Activated T-helper 1 cell treated with anti-CD3 and anti-CD28 coated beads, Interleukin-12 subunit alpha, Interleukin-12 subunit beta, Interleukin-2, Interleukin-4 antibody, amounts not matched to agents 30 ng/mL and 10 ng/mL and 1 ng/mL, durations not matched to agents 14 hours and 24 hours and 36 hours (primary cell): Measurements from ENCODE around the gene PGM1. TPM values are rescaled to one million over a fixed set of nuclear protein-coding genes. Genes with fewer than 3 reads are reported as not detected.

Experiments
- DNase-seq: peaks from one replicate; pipeline ENCODE4 v3.0.0; 2021; ENCODE audit warnings: low spot score
- H3K27ac Mint-ChIP-seq: one replicate; pipeline ENCODE4 v1.8.0; 2021; ENCODE audit warnings: mild to moderate bottlenecking, mixed read lengths
- H3K27me3 Mint-ChIP-seq: one replicate; pipeline ENCODE4 v1.8.0; 2022; ENCODE audit warnings: mild to moderate bottlenecking, moderate library complexity, mixed read lengths; ENCODE audit not compliant: insufficient read depth
- H3K36me3 Mint-ChIP-seq: one replicate; pipeline ENCODE4 v1.8.0; 2021; ENCODE audit warnings: low read depth, mixed read lengths
- H3K4me1 Mint-ChIP-seq: one replicate; pipeline ENCODE4 v1.8.0; 2021; ENCODE audit warnings: low read depth, mixed read lengths
- H3K4me3 Mint-ChIP-seq: one replicate; pipeline ENCODE4 v1.8.0; 2021; ENCODE audit warnings: mild to moderate bottlenecking, moderate library complexity, mixed read lengths
- H3K9me3 Mint-ChIP-seq: one replicate; pipeline ENCODE4 v1.8.0; 2021; ENCODE audit warnings: mixed read lengths
- intact Hi-C: fragments of 100-400 bp; cut with micrococcal nuclease; formaldehyde crosslinking; loops from one replicate; pipeline ENCODE4 v1.15.1; 2024
- total RNA-seq: library from RNA; stranded (reverse); gene quantifications from 2 replicates; pipeline ENCODE4 v1.2.3, GENCODE V29; 2022

PGM1 gene
- total RNA-seq, 1 donor from 2014 or later, result 39.8 TPM

DNA sequence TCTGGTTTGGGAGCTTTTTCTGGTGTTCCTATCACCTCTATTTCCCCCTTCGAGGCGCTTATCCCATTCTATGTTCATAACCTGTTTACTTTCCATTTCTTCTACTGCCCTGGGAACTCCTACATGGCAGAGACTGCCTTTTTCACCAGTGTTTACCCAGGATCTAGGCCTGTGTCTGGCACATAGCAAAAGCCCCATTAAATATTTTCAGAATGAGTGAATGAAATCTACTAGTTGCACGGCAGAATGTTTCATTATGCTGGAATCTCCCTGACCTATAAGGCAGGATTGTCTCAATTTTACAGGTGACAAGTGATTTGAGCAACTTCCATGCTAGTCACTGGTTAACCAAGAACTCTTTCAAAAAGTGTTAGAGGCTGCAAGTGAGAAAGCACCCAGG lies 70.1 kb downstream of the PGM1 start:
- Mint-ChIP-seq H3K27me3 (no peaks in the 10 kb centered on the region), H3K4me1 (peaks cover 19% of the 10 kb centered on the region), H3K4me3 (no peak overlapping the region), H3K9me3 (peaks cover 7% of the 10 kb centered on the region), H3K27ac (no peak overlapping the region), H3K36me3 (peaks cover 16% of the 10 kb centered on the region)
- no peak for DNase-seq
- intact Hi-C loops, result no loop called here

DNA sequence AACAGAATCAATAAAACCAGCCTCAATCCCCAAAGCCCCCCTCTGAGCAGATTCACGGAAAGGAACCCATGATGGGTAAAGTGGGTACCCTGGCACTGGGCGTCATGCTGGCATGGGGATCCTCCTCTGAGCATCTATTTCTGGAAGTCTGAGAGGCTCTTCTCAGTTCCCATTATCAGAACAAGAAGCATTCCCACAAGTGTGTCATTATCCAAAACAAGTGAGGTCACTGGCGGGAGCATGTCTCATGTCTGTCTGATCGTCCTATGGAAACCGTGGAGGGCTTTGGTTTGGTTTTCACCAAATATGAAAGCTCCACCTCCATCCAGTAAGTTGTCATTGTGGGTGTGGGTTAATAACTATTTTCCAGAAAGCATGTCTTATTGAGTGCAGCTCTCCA lies 70.7 kb downstream of the PGM1 start:
- H3K9me3 Mint-ChIP-seq, result peaks cover 7% of the 10 kb centered on the region
- H3K36me3 Mint-ChIP-seq, result peaks cover 13% of the 10 kb centered on the region
- no peaks in the 10 kb centered on the region for H3K27me3 Mint-ChIP-seq
- H3K27ac Mint-ChIP-seq, result no peak overlapping the region
- peaks cover 16% of the 10 kb centered on the region for H3K4me1 Mint-ChIP-seq
- intact Hi-C loops, result no loop called here
- DNase-seq, result no peak
- no peak overlapping the region for H3K4me3 Mint-ChIP-seq

DNA sequence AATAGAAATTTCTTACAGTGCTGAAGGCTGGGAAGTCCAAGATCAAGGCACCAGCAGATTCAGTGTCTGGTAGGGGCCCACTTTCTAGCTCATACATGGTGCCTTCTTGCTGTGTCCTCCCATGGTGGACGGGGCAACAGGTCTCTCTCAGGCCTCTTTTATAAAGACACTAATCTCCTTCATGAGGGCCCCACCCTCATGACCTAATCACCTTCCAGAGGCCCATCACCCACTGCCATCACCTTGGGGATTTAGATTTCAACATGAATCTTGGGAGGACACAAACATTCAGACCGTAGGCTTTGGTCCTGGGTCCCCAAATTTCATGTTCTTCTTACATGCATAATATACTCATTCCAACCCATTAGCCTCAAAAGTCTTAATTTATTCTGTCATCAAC lies 71.5 kb downstream of the PGM1 start:
- Mint-ChIP-seq H3K9me3 (peaks cover 7% of the 10 kb centered on the region), H3K4me3 (no peak overlapping the region), H3K36me3 (peaks cover 4% of the 10 kb centered on the region), H3K27me3 (no peaks in the 10 kb centered on the region), H3K27ac (no peak overlapping the region), H3K4me1 (peaks cover 8% of the 10 kb centered on the region)
- DNase-seq, result no peak
- intact Hi-C loops, result no loop called here

DNA sequence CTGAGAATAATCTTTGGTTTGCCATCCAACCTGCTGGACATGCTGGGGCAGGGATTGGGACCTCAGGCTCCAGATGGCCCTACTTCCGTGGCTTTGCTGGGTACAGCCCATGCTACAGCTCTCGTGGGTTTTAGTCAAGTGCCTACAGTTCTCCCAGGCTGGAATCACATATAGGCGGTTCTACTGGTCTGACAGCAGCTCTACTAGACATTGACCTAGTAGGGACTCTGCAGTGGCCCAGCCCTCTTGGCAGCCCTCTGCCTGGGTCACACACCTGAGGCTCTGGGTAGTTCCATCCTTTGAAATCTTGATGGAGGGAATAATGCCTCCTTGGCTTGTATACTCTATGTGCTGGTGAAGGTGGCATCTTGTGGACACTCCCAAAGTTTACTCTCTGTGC lies 72.2 kb downstream of the PGM1 start:
- H3K27ac Mint-ChIP-seq, result no peak overlapping the region
- H3K4me3 Mint-ChIP-seq, result no peak overlapping the region
- no peaks in the 10 kb centered on the region for H3K27me3 Mint-ChIP-seq
- intact Hi-C loops, result no loop called here
- peaks cover 7% of the 10 kb centered on the region for H3K9me3 Mint-ChIP-seq
- H3K36me3 Mint-ChIP-seq, result peaks cover 1% of the 10 kb centered on the region
- peaks cover 1% of the 10 kb centered on the region for H3K4me1 Mint-ChIP-seq
- DNase-seq, result no peak

DNA sequence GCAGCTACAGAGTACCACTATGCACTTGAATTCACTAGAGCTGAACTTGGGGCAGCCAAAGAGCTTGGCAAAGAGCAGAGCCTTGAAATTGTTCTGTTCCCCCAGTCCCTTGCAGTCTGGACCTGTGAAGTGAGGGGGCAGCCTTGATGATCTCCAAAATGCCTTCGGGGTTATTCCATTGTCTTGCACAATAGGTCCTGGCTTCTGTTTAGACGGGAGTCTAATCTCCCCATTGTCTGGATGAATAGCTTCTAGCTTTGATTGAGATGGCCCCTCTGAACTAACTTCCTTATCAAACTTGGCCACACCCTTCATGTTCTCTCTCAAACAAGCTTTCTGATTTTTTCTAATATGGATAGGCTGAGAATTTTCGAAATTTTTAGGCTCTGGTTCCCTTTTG lies 72.6 kb downstream of the PGM1 start:
- H3K4me3 Mint-ChIP-seq, result no peak overlapping the region
- peaks cover 1% of the 10 kb centered on the region for H3K36me3 Mint-ChIP-seq

DNA sequence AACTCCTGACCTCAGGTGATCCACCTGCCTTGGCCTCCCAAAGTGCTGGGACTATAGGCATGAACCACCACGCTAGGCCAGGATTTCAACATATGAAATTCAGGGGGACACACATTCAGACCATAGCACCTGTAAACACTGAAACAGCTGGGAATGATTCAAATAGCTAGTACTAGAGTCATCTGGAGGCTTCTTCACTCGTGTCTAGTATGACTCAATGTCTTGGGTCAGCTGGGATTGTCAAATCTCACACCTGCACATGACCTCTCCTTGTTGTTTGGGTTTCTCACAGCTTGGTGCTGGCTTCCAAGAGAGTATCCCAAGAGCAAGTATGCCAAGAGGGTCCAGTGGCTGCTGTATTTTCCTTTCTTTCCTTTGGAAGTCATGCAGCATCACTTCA lies 75.1 kb downstream of the PGM1 start:
- Mint-ChIP-seq H3K9me3 (peaks cover 7% of the 10 kb centered on the region), H3K4me3 (no peak overlapping the region), H3K36me3 (peaks cover 1% of the 10 kb centered on the region), H3K27me3 (no peaks in the 10 kb centered on the region), H3K27ac (no peak overlapping the region), H3K4me1 (no peaks in the 10 kb centered on the region)
- DNase-seq, result no peak
- intact Hi-C loops, result no loop called here

More for the DNA sequence above, 72.6 kb downstream of the PGM1 start:
- H3K4me1 Mint-ChIP-seq, result no peaks in the 10 kb centered on the region
- H3K27ac Mint-ChIP-seq, result no peak overlapping the region
- DNase-seq, result no peak
- intact Hi-C loops, result no loop called here
- H3K9me3 Mint-ChIP-seq, result peaks cover 7% of the 10 kb centered on the region
- no peaks in the 10 kb centered on the region for H3K27me3 Mint-ChIP-seq

DNA sequence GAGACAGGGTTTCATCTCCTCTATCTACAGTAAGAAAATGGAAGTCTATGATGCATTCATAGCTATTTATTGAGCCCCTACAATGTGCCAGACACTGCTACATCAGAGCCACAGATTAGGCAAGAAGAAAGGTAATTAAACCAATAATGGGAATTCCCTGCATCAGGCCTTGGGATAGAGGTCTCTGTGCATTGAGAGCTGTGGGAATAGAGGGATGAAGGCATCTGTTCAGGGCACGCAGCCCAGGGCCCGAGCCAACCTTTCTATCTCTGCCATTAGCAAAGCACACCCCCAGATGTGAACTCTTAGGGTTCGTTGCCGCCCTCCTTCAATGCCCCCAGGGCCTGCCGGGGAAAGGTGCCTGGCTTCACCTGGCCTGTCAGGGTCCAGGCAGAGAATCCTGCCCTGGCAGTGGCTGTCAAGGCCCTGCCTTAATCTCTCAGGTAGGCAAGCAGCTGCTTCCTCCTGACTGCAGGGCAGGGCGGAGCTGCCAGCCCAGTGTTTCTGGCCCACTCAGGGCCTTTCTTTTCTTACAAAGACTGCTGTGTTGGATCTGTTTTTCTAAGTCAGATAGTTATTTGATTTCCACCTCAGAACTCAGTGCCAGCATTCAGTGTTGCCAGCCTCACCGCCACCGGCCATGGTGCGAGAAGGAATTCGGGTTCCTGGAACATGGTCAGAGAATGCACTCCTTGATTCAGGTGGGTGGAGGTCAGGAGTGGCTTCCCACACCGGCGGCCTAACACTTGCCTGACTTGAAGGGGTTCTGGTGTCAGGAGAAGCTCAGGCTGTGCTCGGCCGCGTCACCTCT lies 76.1 kb downstream of the PGM1 start:
- H3K4me1 Mint-ChIP-seq, result no peaks in the 10 kb centered on the region
- peaks cover 1% of the 10 kb centered on the region for H3K36me3 Mint-ChIP-seq
- intact Hi-C loops, result no loop called here
- no peak overlapping the region for H3K27ac Mint-ChIP-seq
- H3K27me3 Mint-ChIP-seq, result no peaks in the 10 kb centered on the region
- no peak for DNase-seq
- H3K9me3 Mint-ChIP-seq, result peaks cover 7% of the 10 kb centered on the region
- H3K4me3 Mint-ChIP-seq, result no peak overlapping the region

DNA sequence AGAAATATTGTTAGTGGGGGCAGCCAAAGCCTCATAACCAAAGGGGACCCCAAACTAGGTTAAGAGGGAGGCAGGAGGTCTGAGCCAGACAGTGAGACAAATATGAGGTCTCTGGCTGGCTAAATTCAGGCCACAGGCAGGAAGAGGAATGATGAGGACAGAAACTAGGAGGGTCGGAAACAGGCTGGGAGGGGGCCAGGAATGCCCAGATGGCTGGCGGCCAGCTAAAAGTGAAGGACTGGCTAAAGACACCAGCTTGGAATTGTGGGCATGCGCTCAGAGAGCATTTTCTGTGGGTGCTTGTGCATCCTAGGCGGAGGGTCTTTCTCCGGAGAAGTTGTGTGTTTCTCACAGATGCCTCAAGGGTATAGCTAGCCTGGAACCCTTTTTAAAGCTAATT lies 77.0 kb downstream of the PGM1 start:
- Mint-ChIP-seq H3K36me3 (peaks cover 1% of the 10 kb centered on the region), H3K9me3 (peaks cover 7% of the 10 kb centered on the region), H3K27me3 (no peaks in the 10 kb centered on the region), H3K4me1 (no peaks in the 10 kb centered on the region), H3K4me3 (no peak overlapping the region), H3K27ac (no peak overlapping the region)
- no peak for DNase-seq
- intact Hi-C loops, result no loop called here

DNA sequence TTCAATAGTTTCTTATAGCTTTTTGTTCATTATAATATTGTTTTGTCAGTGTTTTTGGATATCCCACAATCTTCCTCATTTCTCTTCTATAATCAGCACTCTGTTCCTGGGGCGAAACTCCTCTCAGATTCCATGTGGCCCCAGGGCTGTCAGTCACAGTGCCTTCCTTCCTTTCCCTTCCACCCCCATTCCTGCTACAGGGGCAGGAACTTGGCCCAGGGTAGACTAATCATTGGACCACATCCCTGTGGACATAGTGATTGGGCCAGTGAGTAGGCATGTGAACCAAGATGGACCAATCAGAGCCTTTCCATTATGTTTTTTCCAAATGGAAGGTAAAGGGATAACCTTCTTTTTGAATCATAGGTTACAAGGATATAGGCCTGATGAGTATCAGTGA lies 78.3 kb downstream of the PGM1 start:
- intact Hi-C loops, result no loop called here
- DNase-seq, result no peak
- H3K4me1 Mint-ChIP-seq, result no peaks in the 10 kb centered on the region
- H3K36me3 Mint-ChIP-seq, result no peaks in the 10 kb centered on the region
- no peaks in the 10 kb centered on the region for H3K27me3 Mint-ChIP-seq
- no peak overlapping the region for H3K27ac Mint-ChIP-seq
- no peak overlapping the region for H3K4me3 Mint-ChIP-seq
- no peaks in the 10 kb centered on the region for H3K9me3 Mint-ChIP-seq

DNA sequence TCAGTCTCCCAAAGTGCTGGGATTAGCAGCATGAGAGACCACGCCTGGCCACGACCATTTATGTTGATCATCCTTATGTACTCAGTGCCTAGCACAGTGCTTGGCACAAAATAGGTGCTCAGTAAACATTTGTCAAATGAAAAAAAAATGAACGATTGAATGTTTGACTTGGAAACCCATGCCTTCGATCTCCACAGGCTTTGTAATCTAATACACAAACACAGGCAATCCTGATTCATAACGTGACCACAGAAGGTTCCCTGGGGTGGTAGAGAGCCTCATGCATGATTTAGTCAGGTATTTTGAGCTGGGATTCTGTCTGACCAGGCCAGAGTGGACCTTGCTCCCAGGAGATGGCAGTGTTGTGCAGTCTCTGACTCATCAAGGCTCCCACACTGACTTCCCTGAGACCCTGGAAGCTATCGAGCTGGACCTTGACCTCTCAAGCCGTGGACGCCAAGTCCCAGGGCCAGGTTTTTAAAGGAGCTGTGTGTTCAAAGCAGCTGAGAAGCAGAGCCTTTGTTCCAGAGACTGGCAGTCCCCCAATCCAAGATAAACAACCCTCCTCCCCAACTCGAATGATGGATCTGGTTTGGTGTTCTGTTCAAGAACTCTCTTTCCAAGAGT lies 81.1 kb downstream of the PGM1 start:
- Mint-ChIP-seq H3K27ac (no peak overlapping the region), H3K27me3 (no peaks in the 10 kb centered on the region), H3K4me3 (no peak overlapping the region), H3K36me3 (no peaks in the 10 kb centered on the region), H3K9me3 (no peaks in the 10 kb centered on the region), H3K4me1 (no peaks in the 10 kb centered on the region)
- intact Hi-C loops, result no loop called here
- DNase-seq, result no peak

DNA sequence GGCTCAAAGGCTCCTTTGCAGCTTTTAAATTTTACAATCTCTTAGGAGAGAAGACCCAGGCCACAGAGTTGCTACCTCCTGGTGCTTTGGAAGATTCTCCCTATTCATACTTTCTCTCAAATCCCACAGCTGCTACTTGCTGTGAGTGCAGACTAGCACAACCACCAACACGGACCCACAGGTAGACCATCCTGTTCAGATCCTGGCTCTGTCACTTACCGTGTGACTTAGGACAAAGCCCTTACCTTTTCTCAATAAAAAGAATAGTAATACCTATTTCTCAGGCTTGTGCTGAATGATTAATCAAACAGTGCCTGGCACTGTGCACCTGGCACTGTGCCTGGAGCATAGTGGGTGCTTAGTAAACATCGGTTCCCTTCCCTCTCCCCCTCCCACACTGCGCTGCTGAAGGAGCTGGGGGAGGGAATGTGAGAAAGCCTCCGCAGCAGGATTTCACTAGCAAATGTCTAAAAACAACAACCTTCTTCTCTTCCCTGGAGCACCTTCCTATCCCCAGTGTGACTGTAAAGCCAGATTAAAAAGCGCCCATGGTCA lies 81.7 kb downstream of the PGM1 start:
- no peak for DNase-seq
- H3K4me3 Mint-ChIP-seq, result no peak overlapping the region
- no peaks in the 10 kb centered on the region for H3K36me3 Mint-ChIP-seq
- H3K27ac Mint-ChIP-seq, result no peak overlapping the region
- H3K27me3 Mint-ChIP-seq, result peaks cover 1% of the 10 kb centered on the region
- peaks cover 4% of the 10 kb centered on the region for H3K9me3 Mint-ChIP-seq
- intact Hi-C loops, result no loop called here
- H3K4me1 Mint-ChIP-seq, result no peaks in the 10 kb centered on the region

DNA sequence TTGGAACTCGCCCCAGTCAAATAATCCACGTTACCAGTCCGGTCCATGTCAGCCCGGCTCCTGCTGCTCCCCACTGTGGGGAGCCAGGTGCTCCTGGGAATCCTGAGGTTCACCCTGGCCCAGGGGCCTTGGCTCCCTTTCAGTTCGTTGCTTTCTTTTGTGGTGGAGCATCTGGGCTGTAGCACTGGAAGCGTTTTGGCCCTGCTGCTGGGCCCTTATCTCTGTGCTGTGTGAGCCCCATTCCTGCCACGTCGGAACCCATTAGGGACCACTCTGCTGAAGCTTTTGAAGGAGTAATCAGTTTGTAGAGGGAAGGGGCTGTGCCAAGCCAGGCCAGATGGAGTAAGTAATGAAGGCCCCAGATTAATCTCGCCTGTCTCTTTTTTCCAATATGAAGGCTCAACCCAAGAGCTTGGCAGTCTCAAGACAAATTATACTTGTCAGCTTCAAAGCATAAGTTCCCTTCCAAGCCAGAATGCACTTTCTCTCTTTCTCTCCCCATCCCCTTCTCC lies 82.3 kb downstream of the PGM1 start:
- Mint-ChIP-seq H3K27me3 (peaks cover 1% of the 10 kb centered on the region), H3K9me3 (peaks cover 5% of the 10 kb centered on the region), H3K36me3 (no peaks in the 10 kb centered on the region), H3K4me1 (no peaks in the 10 kb centered on the region), H3K4me3 (no peak overlapping the region), H3K27ac (no peak overlapping the region)
- DNase-seq, result no peak
- intact Hi-C loops, result no loop called here

DNA sequence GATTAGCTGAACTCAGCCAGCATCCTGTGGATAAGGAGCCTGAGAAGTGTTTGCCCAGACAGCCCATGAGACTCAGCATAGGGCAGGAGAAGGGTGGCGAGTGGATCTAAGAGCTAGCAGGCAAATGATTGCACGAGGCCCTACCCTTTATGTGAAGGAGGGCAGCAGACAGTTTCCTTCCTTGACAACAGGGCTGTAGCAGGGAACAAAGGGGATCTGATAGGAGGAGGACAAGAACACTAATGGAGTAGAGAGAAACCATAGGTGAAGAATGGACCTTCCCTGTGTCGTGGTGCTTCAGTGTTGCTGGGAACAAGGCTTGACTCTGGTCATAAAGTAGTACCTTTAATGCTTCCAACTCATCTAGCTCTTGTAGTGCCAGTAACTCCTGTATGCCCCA lies 84.3 kb downstream of the PGM1 start:
- Mint-ChIP-seq H3K27me3 (peaks cover 5% of the 10 kb centered on the region), H3K27ac (no peak overlapping the region), H3K4me1 (no peaks in the 10 kb centered on the region), H3K36me3 (no peaks in the 10 kb centered on the region), H3K9me3 (peaks cover 5% of the 10 kb centered on the region), H3K4me3 (no peak overlapping the region)
- no peak for DNase-seq
- intact Hi-C loops, result no loop called here
